NCI-H2227 treated with DMSO at 0.1 percent for 48 hours (cell line): ENCODE data around the gene SLC48A1.
"Not testable (repeated sequence)": the region's sequence is repeated elsewhere in the genome, so short reads cannot be mapped to it uniquely, and the experiment has no call there.

Source experiments
- DNase-seq: peaks from one replicate; lab custom pipeline; 2025; lab: John Stamatoyannopoulos, UW

SLC48A1 gene

GRCh38 chr12:47793015-47793681 lies 20.1 kb downstream of the SLC48A1 start:
- DNase-seq: no peak

- DNase-seq: no peak
These were observed 21.6 kb downstream of the SLC48A1 start for GRCh38 chr12:47794679-47795078.

DNA sequence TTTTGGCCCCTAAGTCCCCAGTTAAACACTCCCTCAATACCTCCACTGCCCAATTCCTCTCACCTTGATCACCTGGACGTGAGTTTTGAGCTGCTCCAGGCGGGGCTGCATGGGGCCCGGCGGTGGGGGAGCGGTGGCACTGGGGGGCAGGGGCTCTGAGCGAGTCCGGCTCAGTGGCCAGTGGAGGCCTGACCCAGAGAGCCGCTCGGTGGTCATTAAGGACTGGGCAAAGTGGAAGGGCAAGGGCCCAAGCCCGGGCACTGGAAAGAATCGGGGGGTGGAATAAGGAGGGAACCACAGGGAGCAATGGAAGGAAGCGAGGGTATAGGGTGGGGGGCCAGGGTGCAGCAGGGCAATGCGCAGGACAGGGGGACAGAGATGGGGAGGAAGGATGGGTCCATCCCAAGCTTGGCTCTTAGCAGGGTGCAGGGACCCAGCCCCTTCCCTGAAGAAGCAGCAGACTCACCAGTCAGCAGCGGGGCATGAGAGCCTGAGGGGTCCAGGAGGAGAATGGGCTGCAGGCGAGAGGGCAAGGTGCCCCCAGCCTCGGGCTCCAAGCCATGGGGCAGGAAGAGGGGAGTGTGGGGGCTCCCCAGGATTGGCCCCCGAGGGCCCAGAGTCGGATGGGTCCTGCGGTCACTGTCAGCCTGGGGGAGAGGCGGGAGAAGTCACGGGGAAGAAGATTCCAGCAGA lies 22.2 kb downstream of the SLC48A1 start:
- no peak for DNase-seq

GRCh38 chr12:47795814-47796411 lies 22.9 kb downstream of the SLC48A1 start:
- no peak for DNase-seq

- DNase-seq: no peak
These were observed 24.4 kb downstream of the SLC48A1 start for GRCh38 chr12:47797441-47797840.

- DNase-seq: no peak
These were observed 25.4 kb downstream of the SLC48A1 start for GRCh38 chr12:47798382-47798948.

DNA sequence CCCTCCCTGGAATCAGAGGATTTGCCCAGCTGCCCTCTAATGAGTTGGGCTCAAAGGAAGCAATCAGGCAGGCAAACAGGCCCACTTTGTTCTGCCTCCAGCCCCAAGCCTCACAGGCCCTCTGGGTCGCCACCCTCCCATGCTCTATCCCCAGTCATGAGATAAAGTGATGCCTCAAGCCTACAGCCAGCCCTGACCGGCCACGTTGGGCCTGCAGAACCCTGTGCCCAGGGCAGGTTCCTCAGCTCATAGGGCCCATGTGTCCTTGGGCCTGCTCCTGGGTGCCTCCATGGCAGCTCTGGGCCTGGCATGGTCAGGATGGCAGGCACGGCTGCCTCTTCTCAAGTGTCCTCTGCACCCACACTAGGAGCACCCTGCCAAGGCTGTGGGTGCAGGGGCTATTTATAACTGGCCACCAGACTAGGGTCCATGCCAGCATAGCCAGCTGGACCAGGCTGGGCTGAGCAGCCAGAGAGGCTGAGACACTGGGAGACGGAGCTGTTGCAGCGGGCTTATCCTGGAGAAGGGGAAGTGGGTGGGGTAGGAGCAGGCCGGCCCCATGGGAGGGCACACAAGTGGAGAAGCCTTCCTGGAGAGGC lies 26.4 kb downstream of the SLC48A1 start:
- no peak for DNase-seq

DNA sequence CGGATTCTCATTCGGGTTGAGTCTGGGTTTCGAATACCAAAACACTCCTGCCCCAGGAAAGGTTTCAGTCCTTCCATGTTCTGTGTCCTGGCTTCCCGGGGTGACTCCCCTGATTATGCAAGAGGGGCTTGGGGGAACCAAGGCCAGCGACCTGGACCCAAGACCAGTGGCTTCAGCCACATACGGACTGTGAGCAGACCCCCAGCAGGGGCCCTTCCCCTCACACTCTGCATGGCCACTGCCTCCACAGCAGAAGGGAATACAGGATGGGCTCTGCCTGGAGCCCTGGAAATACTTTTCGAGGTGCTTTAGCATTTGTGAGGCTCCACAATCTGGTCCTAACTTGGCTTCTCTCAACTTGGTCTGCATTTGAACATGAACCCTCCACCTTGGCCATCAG lies 27.5 kb downstream of the SLC48A1 start:
- no peak for DNase-seq

DNA sequence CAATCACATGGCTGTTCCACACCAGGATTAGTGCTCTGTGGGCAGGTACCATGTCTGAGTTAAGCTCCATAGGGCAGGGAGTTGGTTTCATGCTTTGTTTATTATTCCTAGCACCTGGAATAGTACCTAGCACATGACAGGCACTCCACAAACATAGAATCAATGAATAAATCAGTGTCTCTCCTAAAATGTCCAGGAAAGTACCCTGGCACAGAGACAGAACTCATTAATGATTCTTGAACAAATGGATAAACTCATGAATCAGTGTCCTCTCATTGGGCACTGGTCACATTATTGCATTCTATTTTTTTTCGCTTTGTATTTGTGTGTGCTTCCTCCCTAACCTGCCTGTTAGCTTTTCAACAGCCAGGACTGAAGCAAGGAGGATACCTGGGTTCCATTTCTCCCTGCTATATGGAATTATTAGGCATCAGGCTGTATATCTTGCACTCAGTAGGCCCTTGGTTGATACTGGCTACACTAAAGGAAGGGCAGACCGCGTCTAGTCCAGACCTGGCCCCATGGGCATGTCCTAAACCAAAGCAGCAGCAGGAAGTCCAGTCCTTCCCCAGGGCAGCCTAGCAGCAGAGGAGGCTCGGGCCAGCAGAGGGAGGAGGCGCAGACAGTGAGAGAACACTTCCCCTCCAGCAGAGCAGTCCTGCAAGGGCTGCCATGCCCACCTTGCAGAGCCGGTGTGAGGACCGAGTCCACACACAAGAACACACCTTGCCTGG lies 28.3 kb downstream of the SLC48A1 start:
- no peak for DNase-seq

DNA sequence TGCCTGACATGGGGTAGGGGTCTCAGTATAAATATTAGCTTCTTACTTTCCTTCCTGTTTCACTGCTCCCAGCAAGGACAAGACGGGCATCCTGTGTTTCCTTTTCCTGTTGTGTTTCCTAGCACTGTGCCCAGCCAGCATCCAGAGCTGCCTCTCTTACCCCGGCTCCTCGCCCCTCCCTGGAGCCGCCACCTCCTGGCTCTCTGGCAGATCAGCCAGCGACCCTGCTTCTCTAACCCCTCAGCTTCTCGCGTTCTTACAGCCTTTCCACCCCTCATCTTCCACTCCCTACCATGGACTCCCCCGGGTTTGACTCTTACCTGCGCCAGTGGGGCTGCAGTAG lies 28.8 kb downstream of the SLC48A1 start:
- DNase-seq: no peak

DNA sequence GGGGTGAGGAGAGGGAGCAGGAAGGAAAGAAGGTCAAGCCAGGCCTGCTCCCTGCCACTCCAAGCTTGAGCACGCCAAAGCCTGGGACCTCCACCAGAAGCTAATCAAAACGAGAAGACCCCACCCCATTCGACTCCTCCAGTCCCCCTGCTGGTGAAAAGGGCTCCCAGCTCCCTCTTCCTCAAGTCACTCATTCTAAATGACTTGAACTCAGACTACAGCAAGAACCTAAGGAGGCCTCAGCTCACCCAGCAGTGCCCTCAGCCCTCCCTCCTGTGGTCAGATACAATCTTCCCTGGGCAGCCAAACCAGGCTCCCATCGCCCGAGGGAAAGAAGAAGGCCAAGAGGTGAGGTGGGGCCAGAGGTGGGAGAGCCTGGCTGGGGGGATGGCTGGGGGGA lies 29.3 kb downstream of the SLC48A1 start:
- DNase-seq: no peak

DNA sequence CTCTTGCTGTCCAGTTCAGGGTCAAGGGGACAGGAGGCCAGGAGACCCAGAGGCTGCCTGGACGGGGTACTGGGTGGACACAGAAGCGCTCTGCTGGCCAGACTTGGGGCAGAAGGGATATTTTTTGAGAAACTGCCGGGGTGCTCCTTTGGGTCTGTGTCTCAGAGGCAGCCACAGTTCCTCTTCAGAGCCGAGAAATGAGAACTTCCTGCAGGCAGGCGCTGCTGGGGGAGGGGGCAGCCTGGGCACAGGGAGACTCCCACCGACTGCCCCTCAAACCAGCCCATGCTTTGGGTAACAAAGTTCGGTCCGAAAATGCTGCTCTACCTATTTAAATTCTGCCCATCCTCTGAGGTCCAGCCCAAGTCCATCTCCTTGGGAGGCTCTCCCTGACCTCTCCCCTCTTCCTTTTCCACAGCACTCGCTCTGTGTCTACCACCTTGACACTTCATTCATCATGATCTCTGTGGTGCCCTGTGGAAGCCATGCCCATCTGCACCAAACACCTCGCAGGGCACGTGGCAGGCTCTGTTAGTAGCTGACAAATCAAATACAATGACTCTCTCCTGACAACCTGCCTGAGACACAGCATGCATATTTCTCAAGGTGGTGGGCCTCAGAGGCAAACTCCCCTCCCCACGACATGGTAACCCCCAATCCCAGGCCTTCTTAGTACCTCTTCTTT lies 30.3 kb downstream of the SLC48A1 start:
- DNase-seq: no peak

DNA sequence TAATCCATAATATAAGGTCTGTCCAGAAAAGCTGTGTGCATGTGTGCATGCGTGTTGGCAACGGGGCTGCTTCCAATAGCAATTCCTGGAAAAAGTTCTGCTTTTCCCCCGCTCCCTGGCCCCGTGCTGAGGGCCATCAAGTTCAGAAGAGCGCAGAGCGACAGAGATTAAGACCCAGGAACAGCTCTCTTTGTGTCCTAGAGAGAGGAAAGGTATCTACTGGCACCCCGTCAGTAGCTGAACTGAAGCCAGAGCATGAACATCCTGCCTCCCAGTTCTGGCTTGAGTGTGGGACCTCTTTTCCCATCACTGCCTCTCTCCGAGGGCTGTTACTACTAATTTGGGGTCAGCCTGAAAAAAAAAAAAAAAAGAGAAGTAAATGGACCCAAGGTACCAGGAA lies 31.1 kb downstream of the SLC48A1 start:
- no peak for DNase-seq

DNA sequence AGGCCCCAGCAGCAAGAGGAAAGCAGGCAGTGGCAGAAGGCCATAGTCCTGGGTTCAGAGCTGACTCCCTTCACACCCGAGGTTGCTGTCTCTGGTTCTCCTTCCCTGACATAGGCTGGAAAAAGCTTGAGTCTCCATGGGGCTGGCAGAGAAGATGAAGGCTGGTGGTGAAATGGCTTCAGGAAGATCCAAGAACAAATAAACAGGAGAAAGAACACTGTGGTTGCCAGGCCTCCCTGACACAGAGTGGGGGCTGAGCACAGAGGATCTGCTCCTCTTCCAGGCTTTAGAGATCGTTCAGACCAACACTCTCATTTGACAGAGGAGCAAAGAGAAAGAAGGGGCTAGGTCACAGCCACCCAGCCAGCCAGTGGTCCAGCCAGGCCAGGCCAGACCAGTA lies 32.4 kb downstream of the SLC48A1 start:
- no peak for DNase-seq

- no peak for DNase-seq
These were observed 34.3 kb downstream of the SLC48A1 start for GRCh38 chr12:47807338-47807737.

DNA sequence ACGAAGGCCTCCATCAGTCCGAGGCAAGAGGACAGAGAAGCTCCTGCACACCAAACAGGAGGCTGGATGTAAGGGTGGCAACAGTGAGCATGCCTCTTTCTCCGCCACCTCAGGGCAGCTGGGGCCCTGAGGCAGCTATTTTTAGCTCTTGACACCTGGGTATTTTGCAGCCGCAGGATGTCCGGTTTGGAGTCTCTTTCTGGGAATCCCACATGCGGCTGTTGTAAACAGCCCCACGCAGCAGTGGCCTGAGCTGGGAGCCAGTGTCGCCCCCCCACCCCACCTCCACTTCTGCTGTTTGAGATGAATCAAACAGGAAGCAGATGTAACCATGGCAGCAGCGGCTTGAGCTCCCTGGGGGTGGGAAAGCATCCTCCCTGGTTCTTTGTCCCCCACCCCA lies 35.0 kb downstream of the SLC48A1 start:
- DNase-seq: no peak

DNA sequence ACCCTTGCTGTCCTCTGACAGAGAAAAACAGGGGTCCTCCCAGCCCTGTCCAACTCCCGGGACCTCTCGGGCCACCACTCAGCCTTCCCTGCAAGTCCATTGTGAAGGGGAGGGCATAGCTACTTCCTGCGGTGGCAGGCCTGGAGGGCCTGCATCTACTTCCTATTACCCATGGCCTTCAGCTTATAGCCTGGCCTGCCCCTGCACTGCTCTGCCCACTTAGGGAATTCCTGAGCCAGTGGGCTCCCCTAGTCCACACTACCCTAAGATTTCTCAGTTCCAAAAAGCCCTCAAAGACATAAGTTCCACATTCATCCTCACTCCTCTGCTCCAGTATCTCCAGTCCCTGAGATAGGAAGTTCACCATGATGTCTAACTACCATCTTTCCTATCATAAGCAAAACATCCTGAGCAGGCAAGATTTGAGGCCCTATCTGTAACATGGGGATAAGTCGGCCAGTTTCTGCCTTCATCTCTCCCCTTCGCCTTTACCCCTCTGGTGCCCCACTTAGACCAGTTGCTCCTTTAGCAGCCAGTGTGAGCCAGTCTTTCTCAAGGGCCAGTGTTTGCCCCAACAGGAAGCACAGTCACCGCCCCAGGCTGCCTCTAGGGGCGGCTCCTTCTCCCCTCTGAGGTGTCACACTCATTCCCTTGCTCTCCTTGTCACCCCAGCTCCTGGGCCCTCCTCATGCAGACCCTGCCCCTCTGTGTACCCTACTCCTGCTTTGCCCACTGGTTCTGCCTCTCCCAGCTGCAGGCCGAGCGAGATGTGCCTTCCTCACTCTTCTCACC lies 35.7 kb downstream of the SLC48A1 start:
- DNase-seq: no peak

- not testable (repeated sequence) for DNase-seq
These were observed 36.5 kb downstream of the SLC48A1 start for GRCh38 chr12:47809518-47809917.

GRCh38 chr12:47811072-47811396 lies 38.0 kb downstream of the SLC48A1 start:
- DNase-seq: no peak

DNA sequence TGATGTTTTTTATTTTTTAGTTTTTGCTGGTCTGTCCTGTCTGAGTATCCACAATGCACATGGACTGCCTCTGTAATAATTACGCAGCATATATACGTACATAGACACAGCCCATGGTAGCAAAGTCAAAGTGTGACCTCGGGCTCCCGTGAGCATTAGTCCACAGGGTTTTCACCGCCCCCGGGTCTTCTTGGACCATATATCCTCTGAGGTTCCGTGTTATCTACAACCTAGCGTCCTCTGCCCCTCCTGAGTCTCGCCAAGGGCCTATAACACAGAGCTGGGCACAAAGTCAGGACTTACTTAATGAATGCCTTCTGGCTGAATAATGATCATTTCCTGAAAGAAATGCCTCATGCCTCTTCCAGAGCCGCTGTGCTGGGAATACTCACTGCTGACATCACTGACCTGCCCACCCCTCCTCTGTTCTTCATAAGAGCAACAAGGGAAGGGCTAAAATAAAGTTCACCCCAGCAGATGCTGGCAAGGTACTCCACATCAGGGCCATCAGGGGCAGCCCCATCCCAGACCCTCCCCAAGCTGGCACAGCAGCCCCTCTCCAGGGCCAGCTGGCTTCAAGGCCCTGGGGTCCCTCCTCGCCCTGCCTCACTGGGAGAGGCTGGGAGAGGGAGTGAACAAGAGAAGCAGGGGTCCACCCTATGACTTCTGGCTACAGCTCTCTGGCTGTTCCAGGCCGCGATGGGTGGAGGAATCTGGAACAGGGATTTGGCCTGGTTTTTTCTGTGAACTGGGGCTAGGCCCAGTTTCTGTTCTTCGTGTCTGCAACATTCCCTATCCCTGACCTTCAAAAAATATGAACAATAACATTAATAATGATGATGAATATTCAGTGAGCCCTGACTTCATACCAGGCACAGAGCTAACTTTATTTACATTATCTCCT lies 38.8 kb downstream of the SLC48A1 start:
- DNase-seq: no peak
